PC-3 (cell line): ENCODE measurements around the gene AMPD3. TPM values are rescaled to one million over a fixed set of nuclear protein-coding genes. Genes with fewer than 3 reads are reported as not detected.

Source experiments
- ATAC-seq: fragments of 200-7000 bp; cut with Tn5 transposase; 2 replicates; pipeline ENCODE4 v1.9.1; 2020; ENCODE audit warnings: mild to moderate bottlenecking, moderate library complexity
- BruUV-seq: library from RNA; stranded (reverse); fragments of 400-500 nt; replicated peaks from 2 replicates; lab custom pipeline; 2021; lab: Mats Ljungman, UMichigan
- CTCF ChIA-PET: fragments of 300-600 bp; sonication (Branson Sonifier 250); formaldehyde crosslinking; loops from one replicate; lab custom pipeline; 2022; ENCODE audit warnings: antibody characterized with exemption; lab: Charles Lee
- POLR2A ChIA-PET: fragments of 300-600 bp; sonication (Branson Sonifier 250); formaldehyde crosslinking; loops from one replicate; lab custom pipeline; 2022; ENCODE audit warnings: antibody characterized with exemption; ENCODE audit not compliant: unreplicated experiment; lab: Charles Lee
- DNase-seq: peaks from one replicate; pipeline ENCODE4 v3.0.0-alpha.2; 2015
- H2AFZ ChIP-seq: fragments of 300-600 bp; sonication (generic); 2 replicates; pipeline ENCODE4 v1.6.0; 2016; ENCODE audit warnings: antibody characterized with exemption, low read length
- H3F3A ChIP-seq: fragments of 300-600 bp; sonication (generic); one replicate; pipeline ENCODE4 v1.6.0; 2017; ENCODE audit warnings: antibody characterized with exemption, low read length, control low read depth, mild to moderate bottlenecking; ENCODE audit not compliant: unreplicated experiment
- H3K27ac ChIP-seq: fragments of 300-600 bp; sonication (generic); 2 replicates; pipeline ENCODE4 v1.5.1; 2016; ENCODE audit warnings: mild to moderate bottlenecking, low read length
- H3K27me3 ChIP-seq: fragments of 300-600 bp; sonication (generic); 2 replicates; pipeline ENCODE4 v1.6.1; 2016; ENCODE audit warnings: low read length, mixed read lengths
- H3K36me3 ChIP-seq: fragments of 300-600 bp; sonication (generic); 2 replicates; pipeline ENCODE4 v1.6.1; 2016; ENCODE audit warnings: low read depth, mixed run types, low read length, mixed read lengths
- H3K4me1 ChIP-seq: fragments of 300-600 bp; sonication (generic); 2 replicates; pipeline ENCODE4 v1.5.1; 2016; ENCODE audit warnings: low read length; ENCODE audit not compliant: insufficient read depth
- H3K4me2 ChIP-seq: fragments of 300-600 bp; sonication (generic); 2 replicates; pipeline ENCODE4 v1.6.0; 2016; ENCODE audit warnings: low read length
- H3K4me3 ChIP-seq: fragments of 300-600 bp; sonication (generic); 2 replicates; pipeline ENCODE4 v1.5.1; 2016; ENCODE audit warnings: mild to moderate bottlenecking, low read length, mixed read lengths
- H3K79me2 ChIP-seq: fragments of 300-600 bp; sonication (generic); 2 replicates; pipeline ENCODE4 v1.6.1; 2017; ENCODE audit warnings: low read length, mixed read lengths
- H3K9ac ChIP-seq: fragments of 300-600 bp; sonication (generic); 2 replicates; pipeline ENCODE4 v1.6.0; 2016; ENCODE audit warnings: mild to moderate bottlenecking, low read length
- H3K9me2 ChIP-seq: fragments of 300-600 bp; sonication (generic); replicated peaks from 2 replicates; pipeline ENCODE4 v1.6.1; 2016; ENCODE audit warnings: mixed run types, low read length, mixed read lengths
- H3K9me3 ChIP-seq: fragments of 300-600 bp; sonication (generic); 2 replicates; pipeline ENCODE4 v1.6.1; 2016; ENCODE audit warnings: low read length, mixed read lengths
- H4K20me1 ChIP-seq: fragments of 300-600 bp; sonication (generic); 2 replicates; pipeline ENCODE4 v1.6.1; 2016; ENCODE audit warnings: low read length, mixed read lengths
- CTCF ChIP-seq: fragments of 300-600 bp; sonication (generic); conservative IDR thresholded peaks from 2 replicates; pipeline ENCODE4 v1.5.1; 2017; ENCODE audit warnings: antibody characterized with exemption, low read depth, mild to moderate bottlenecking, low read length
- EZH2 ChIP-seq: fragments of 300-600 bp; sonication (generic); IDR thresholded peaks from one replicate; pipeline ENCODE4 v1.6.1; 2017; ENCODE audit warnings: antibody characterized with exemption, mild to moderate bottlenecking, low read length; ENCODE audit not compliant: unreplicated experiment
- EZH2phosphoT487 ChIP-seq: fragments of 300-600 bp; sonication (generic); IDR thresholded peaks from 2 replicates; pipeline ENCODE4 v1.6.1; 2018; ENCODE audit warnings: mild to moderate bottlenecking, antibody characterized with exemption, low read length, borderline replicate concordance
- intact Hi-C: fragments of 100-400 bp; cut with micrococcal nuclease; formaldehyde crosslinking; loops from 2 replicates; pipeline ENCODE4 v1.9.0; 2023
- total RNA-seq: library from RNA; depleted of rRNA; stranded (reverse); fragments of >200 nt; gene quantifications from 2 replicates; pipeline ENCODE4 v1.2.3, GENCODE V29; 2014

AMPD3 gene
- total RNA-seq, 1 experiment from 2014 or later, result 11.8 TPM

GRCh38 chr11:10498426-10499250 lies 43.6 kb downstream of the AMPD3 start:
- Histone ChIP-seq H3K4me2 (no peak overlapping the region), H4K20me1 (no peaks in the 10 kb centered on the region), H3K4me1 (no peaks in the 10 kb centered on the region), H3K9ac (no peak overlapping the region), H3F3A (no peaks in the 10 kb centered on the region), H3K27ac (no peak overlapping the region), H2AFZ (no peak overlapping the region), H3K9me2 (no peaks in the 10 kb centered on the region), H3K9me3 (no peaks in the 10 kb centered on the region), H3K36me3 (peaks cover 9% of the 10 kb centered on the region), H3K4me3 (no peak overlapping the region), H3K27me3 (no peaks in the 10 kb centered on the region), H3K79me2 (no peaks in the 10 kb centered on the region)
- intact Hi-C loops, result no loop called here
- ChIA-PET CTCF (interaction anchor here (0.6 kb wide), 1 partner anchor 248 kb away, joined by 4 read pairs; no protein-coding TSS in a partner anchor), POLR2A (no interaction called here)
- no peak for DNase-seq
- ATAC-seq, result no peak
- no TSS peak for BruUV-seq
- no peak for TF ChIP-seq EZH2phosphoT487
- TF ChIP-seq CTCF, result no peak

- Histone ChIP-seq H4K20me1 (no peaks in the 10 kb centered on the region), H3K79me2 (no peaks in the 10 kb centered on the region), H3F3A (no peaks in the 10 kb centered on the region), H3K9ac (no peak overlapping the region), H3K36me3 (peaks cover 9% of the 10 kb centered on the region), H3K9me2 (no peaks in the 10 kb centered on the region), H3K4me3 (no peak overlapping the region), H3K27me3 (no peaks in the 10 kb centered on the region), H3K27ac (no peak overlapping the region), H3K9me3 (no peaks in the 10 kb centered on the region), H3K4me1 (no peaks in the 10 kb centered on the region), H3K4me2 (no peak overlapping the region), H2AFZ (no peak overlapping the region)
- no TSS peak for BruUV-seq
- ATAC-seq (no peak), DNase-seq (no peak)
- POLR2A ChIA-PET, result no interaction called here
- TF ChIP-seq EZH2 (no peak), CTCF (no peak), EZH2phosphoT487 (no peak)
- CTCF ChIA-PET, result interaction anchor here (0.6 kb wide), 1 partner anchor 247 kb away, joined by 4 read pairs; no protein-coding TSS in a partner anchor
- intact Hi-C loops, result no loop called here
These were observed 44.4 kb downstream of the AMPD3 start for GRCh38 chr11:10499452-10499851.
